ENCODE data around the gene SHC4.

The SHC4 gene

DNA sequence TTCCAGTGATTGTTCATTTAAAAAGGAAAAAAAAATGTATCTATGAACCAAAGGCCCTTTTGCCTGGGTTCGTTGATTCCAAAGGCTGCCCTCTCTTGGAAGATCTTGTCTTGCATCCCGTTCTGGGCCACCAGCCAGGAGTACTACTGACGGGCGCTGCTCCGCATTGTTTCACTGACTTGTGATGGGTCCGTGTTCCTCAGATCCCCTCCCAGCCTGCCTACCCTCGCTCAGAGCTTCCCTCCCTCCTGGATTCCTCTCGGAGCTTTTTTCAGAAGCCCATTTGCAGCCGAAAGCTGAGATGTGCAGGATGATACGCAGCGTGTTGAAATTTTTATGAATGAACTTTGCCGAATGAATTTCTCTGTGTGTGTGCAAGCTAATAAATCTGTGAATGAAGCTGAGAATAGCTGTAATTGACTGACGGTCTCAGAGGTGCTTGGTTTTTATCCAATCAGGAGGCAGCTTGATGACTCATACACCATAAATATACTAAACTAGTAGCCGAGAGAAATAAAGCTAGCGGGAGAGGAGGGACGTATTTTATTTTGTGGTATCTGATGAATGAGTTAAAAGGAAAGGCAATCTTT, at the start of gene SHC4:
Gene SHC4, minus strand, starts transcription at position 396 of the 590 bp plus-strand sequence. CDS start 904 bp downstream, outside the sequence.
- TF ChIP-seq POLR2A (IDR thresholded peaks at IDR 0.05; ENCODE audit: low read length) (no peak), GATA1 (IDR thresholded peaks at IDR 0.05; ENCODE audit: low read depth, low read length) (no peak)
- DNase-seq = peak; percentile 27 to 28

- TF ChIP-seq GATA1 (IDR thresholded peaks at IDR 0.05; ENCODE audit: low read depth, low read length) (no peak), POLR2A (IDR thresholded peaks at IDR 0.05; ENCODE audit: low read length) (no peak)
- no peak for DNase-seq
Observed at GRCh38 chr15:48999314-48999713, 35.6 kb upstream of the SHC4 start.

GRCh38 chr15:48996276-48996675, 32.6 kb upstream of the SHC4 start:
- no peak for TF ChIP-seq GATA1 (IDR thresholded peaks at IDR 0.05; ENCODE audit: low read depth, low read length)
- no peak for TF ChIP-seq POLR2A (IDR thresholded peaks at IDR 0.05; ENCODE audit: low read length)
- DNase-seq = no peak

DNA sequence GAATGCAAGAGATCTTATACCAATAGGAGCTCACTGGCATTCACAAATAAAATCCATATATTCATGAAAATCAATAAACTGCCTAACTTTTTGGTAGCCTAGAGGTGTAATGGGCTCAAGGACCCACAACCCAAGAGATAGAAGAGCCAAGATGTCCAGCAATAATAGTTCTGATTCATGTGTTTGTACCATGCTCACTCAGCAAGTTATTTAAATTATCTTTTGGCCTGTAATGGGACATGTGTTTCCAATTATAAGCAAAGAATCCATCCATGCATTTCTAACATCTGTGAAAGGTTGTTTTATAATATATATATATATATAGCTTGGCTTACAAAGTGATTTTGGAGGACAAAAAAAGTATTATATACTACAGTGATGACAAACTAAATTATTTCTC, 29.7 kb upstream of the SHC4 start:
- TF ChIP-seq POLR2A (IDR thresholded peaks at IDR 0.05; ENCODE audit: low read length) (no peak), GATA1 (IDR thresholded peaks at IDR 0.05; ENCODE audit: low read depth, low read length) (no peak)
- no peak for DNase-seq

DNA sequence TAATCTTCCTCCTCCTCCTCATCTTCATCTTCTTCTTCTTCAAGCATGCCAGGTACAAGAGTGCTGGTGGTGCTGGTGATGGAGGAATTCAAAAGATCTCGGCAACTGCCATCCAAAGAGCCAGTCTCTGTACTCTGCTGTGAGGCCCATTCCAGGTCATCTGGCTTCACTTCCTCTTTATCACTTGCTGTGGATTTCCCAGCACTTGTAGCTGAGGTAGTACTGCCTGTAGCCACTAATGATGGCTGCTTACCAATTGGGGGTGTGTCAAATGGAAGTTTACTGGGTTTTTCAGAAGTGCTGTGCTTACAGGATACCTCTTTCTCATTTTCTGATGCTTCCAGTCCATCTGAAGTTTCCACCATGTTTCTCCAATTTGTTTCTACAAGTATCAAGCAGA, 28.8 kb upstream of the SHC4 start:
- DNase-seq = no peak
- TF ChIP-seq GATA1 (IDR thresholded peaks at IDR 0.05; ENCODE audit: low read depth, low read length) (no peak), POLR2A (IDR thresholded peaks at IDR 0.05; ENCODE audit: low read length) (no peak)

DNA sequence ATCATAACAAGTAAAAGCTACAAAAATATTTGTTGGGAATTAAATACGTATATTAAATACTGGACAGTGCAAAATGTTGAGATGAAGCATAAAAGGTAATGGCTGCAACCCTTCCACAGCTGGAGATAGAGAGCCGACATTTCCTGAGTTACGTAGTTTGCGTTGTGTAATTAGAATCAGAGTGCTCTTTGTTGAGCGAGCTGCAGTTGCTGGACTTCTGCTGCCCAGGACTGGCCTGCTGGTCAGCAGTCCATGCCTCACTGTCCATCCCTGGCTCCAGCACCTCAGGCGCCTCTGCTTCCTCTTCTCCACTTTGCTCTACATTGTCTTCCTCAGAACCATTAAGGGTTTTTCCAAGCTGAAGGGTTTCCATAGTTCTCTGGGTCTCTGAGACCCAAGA, 28.4 kb upstream of the SHC4 start:
- no peak for TF ChIP-seq GATA1 (IDR thresholded peaks at IDR 0.05; ENCODE audit: low read depth, low read length)
- TF ChIP-seq POLR2A (IDR thresholded peaks at IDR 0.05; ENCODE audit: low read length) = no peak
- DNase-seq = no peak

DNA sequence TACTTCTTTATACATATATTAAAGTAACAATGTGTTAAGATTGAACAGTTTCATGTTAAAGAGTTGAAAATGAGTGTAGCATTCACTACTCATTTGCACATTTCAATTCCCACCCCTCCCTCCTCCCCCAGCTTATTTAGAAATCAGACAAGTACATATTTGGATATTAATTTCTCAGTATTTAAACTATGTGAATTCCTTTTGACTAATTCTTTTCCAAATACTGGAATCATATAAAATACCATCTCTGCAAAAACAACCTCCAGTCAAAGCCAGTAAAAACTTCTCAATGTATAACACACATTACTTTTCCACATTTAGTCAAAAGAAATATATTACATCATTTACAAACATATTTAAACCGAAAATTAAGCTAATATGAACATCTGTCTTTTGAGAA, 25.5 kb upstream of the SHC4 start:
- DNase-seq = no peak
- TF ChIP-seq POLR2A (IDR thresholded peaks at IDR 0.05; ENCODE audit: low read length) (no peak), GATA1 (IDR thresholded peaks at IDR 0.05; ENCODE audit: low read depth, low read length) (no peak)

DNA sequence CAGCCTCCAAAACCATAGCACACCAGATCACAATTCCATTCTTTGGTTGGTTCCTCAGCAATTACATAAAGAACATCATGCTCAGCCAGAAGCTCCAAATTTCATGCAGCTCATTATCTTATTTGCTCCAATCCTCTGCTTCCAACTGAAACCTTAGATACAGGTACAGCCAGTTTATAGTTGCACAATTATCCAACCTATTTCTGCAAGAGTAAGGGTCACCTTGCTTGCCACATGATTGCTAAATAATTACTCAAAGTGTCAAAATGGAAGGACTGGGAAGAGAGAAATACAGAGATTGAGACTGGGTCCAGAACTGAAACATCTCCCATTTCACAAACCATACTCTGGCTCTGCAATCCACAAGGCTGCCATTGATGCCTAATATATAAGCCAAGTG, 23.4 kb upstream of the SHC4 start:
- no peak for TF ChIP-seq GATA1 (IDR thresholded peaks at IDR 0.05; ENCODE audit: low read depth, low read length)
- TF ChIP-seq POLR2A (IDR thresholded peaks at IDR 0.05; ENCODE audit: low read length) = no peak
- DNase-seq = no peak

GRCh38 chr15:48986240-48986639, 22.5 kb upstream of the SHC4 start:
- no peak for DNase-seq
- no peak for TF ChIP-seq POLR2A (IDR thresholded peaks at IDR 0.05; ENCODE audit: low read length)
- no peak for TF ChIP-seq GATA1 (IDR thresholded peaks at IDR 0.05; ENCODE audit: low read depth, low read length)

DNA sequence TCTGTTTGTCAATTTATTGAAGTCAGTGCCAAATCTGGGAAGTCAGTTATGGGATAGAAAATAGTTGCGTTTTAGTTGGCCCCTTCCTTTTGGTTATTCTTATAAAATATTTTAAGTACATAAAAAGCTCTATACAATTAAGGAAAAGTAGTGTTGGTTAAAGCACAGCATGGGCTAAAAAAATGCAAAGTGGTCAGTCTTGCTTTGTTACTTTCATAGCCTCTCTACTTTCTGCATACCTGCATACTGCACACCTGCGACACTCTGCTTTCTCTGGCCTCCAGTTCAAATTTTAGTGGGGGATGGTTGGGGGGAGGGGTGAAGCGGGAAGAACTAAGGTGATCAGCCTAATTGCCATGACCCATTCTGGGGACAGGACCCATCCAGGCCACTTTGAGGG, 21.8 kb upstream of the SHC4 start:
- no peak for TF ChIP-seq POLR2A (IDR thresholded peaks at IDR 0.05; ENCODE audit: low read length)
- TF ChIP-seq GATA1 (IDR thresholded peaks at IDR 0.05; ENCODE audit: low read depth, low read length) = no peak
- no peak for DNase-seq

GRCh38 chr15:48984811-48985352, 21.2 kb upstream of the SHC4 start:
- TF ChIP-seq GATA1 (IDR thresholded peaks at IDR 0.05; ENCODE audit: low read depth, low read length) = no peak
- no peak for TF ChIP-seq POLR2A (IDR thresholded peaks at IDR 0.05; ENCODE audit: low read length)
- no peak for DNase-seq

DNA sequence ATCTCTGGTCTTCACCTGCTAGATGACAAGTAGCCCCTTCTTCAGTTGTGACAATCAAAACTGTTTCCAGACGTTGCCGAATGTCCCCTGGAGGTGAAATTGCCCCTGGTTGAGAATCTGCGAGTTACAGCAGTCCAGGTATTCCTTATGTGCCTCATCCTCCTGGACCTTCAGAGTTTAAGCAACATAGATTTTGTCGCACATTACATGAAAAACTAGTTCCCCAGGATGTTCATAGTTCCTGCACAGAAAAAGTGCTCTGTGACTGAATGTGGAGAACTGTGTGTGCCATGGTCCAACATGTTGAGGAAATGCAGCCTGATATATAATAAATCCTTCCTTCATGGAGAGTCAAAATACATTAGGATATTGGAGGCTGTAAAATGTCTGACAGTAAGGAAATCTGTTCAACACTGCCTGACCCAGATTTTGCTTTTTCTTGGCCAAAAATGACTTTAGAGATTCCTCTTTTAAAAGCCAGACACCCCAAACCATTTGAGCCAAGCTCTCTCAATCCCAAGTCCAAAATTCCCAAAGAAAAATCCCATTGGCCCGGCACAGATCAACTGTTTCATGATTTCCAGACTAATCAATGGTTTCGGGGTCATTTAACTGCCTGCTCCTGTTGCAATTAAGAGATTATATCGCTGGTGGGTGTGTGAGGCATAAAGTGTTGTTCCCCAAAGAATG, 20.4 kb upstream of the SHC4 start:
- DNase-seq = no peak
- TF ChIP-seq GATA1 (IDR thresholded peaks at IDR 0.05; ENCODE audit: low read depth, low read length) (no peak), POLR2A (IDR thresholded peaks at IDR 0.05; ENCODE audit: low read length) (no peak)

- no peak for DNase-seq
- TF ChIP-seq GATA1 (IDR thresholded peaks at IDR 0.05; ENCODE audit: low read depth, low read length) (no peak), POLR2A (IDR thresholded peaks at IDR 0.05; ENCODE audit: low read length) (no peak)
Observed at GRCh38 chr15:48983300-48983699, 19.6 kb upstream of the SHC4 start.

DNA sequence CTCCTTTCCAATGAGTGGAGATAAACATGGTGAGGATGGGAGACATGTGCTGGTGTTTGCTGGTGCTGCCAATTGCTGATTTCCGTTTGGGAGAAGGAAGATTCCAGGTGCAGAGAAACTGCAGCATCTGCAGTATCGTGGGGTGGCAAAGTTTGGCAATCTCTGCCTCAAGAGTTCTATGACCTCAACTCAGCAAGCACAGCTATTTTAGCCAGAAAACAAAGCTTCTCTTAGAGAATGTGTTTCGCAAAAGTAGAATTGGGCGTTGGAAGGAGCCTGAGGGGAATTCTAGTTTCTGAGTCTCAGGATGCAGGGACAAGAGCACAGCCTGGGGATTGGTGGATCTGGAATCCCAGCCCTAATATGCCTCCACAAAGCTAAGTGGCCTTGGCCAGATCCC, 18.2 kb upstream of the SHC4 start:
- TF ChIP-seq POLR2A (IDR thresholded peaks at IDR 0.05; ENCODE audit: low read length) = no peak
- TF ChIP-seq GATA1 (IDR thresholded peaks at IDR 0.05; ENCODE audit: low read depth, low read length) = no peak
- no peak for DNase-seq

DNA sequence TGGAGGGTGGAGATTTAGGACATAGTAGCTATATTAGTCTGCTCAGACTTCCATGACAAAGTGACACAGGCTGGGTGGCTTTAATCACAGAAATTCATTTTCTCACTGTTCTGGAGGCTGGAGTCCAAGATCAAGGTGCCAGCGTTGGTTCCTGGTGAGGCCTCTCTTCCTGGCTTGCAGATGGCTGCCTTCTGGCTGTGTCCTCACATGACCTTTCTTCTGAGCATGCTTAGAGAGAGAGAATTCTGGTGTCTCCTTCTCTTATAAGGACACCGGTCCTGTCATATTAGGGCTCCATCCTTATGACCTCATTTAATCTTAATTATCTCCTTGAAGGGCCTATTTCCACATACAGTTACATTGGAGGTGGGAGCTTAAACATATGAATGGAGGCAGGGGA, 14.9 kb upstream of the SHC4 start:
- TF ChIP-seq POLR2A (IDR thresholded peaks at IDR 0.05; ENCODE audit: low read length) (no peak), GATA1 (IDR thresholded peaks at IDR 0.05; ENCODE audit: low read depth, low read length) (no peak)
- DNase-seq = no peak

Measured in erythroblast (primary cell).